Transverse colon (tissue), 3 donors: ENCODE data around the gene GALNT2.

ENCODE experiments used
- EP300 ChIP-seq: sonication (generic); formaldehyde crosslinking; IDR thresholded peaks from one replicate; pipeline ENCODE4 v1.6.1; 2017; ENCODE audit warnings: antibody characterized with exemption, low read depth
- TF ChIP-seq, protein P1 (sequence below), 5 experiments: fragments of 200-600 bp in 3 of 5; fragments of 450-650 bp in 2 of 5; sonication (generic) in 3 of 5; IDR thresholded peaks; 1 replicate in 2 of 5; 2 replicates in 3 of 5; pipeline ENCODE4 v1.5.1; 2016 to 2017; ENCODE audit warnings: antibody characterized with exemption in 5 of 5, inconsistent platforms in 3 of 5, mild to moderate bottlenecking in 2 of 5, moderate library complexity in 1 of 5

DNA sequence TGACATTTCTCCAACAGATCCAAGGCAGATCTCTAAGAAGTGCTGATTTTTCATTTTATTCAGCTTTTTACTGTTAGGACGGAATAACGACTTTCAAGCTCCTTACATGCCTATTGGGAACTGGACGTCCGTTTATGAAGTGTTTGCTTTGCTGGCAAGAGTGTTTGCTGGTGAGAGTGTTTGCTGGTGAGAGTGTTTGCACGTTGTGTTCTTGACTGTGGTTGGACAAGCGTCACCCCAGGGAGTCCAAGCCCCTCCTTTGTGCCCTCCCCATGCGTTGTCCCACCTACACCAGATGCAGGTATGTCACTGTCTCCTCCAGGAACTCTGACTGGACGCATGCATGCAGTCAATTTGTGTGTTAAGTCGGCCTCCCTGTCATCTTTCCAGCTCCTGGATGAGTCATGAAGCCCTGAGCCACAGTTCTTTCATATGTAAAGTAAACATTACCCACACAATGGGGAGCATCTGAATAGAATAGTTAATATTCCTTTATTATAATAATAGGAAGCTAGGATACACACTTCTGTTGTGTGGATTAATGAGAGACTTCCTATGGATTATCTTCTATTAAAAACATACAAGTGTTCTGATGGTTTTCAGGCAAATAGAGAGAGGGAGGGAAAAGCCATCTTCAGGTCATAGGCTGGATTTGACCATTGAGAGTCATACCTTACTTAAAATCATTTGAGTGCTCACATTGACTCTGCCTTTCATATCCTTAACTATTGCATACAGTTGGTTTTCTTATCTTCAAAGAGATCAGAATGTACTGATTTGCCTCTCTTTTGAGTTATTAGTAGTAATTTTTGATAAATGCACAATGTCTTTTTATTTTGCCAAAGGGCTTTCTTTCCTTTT is 119.2 kb downstream of the GALNT2 start:
- no peak for TF ChIP-seq EP300
- TF ChIP-seq, protein P1, sequence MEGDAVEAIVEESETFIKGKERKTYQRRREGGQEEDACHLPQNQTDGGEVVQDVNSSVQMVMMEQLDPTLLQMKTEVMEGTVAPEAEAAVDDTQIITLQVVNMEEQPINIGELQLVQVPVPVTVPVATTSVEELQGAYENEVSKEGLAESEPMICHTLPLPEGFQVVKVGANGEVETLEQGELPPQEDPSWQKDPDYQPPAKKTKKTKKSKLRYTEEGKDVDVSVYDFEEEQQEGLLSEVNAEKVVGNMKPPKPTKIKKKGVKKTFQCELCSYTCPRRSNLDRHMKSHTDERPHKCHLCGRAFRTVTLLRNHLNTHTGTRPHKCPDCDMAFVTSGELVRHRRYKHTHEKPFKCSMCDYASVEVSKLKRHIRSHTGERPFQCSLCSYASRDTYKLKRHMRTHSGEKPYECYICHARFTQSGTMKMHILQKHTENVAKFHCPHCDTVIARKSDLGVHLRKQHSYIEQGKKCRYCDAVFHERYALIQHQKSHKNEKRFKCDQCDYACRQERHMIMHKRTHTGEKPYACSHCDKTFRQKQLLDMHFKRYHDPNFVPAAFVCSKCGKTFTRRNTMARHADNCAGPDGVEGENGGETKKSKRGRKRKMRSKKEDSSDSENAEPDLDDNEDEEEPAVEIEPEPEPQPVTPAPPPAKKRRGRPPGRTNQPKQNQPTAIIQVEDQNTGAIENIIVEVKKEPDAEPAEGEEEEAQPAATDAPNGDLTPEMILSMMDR (IDR thresholded peaks at IDR 0.05): no peak
